Erythroblast (primary cell): ENCODE results near the gene DCAF8L1.

Source experiments
- GATA1 ChIP-seq: IDR thresholded peaks from 2 replicates; pipeline ENCODE4 v1.6.1; 2011; ENCODE audit warnings: low read depth, mild to moderate bottlenecking, control low read depth, low read length, moderate library complexity
- POLR2A ChIP-seq: IDR thresholded peaks from 2 replicates; pipeline ENCODE4 v1.6.1; 2011; ENCODE audit warnings: mild to moderate bottlenecking, low read length

DNA sequence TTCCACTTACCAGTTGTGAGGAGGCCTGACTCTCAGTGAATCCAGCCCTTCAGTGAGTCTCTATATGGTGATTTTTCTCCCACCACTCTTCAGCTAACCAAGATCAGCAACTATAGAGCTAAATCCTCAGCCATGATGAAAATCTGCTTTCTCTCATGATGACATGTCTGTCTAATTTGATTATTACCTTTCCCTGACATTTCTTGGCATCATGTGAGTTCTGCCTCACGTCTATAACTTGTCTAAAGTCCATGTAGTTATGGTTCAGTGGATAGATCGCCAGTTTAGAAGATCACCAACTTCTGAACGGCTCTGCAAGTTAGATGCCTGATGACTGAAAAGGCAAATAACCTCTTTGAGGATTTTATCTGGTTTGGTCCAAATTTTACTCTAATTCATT is 14.9 kb upstream of the DCAF8L1 start:
- no peak for TF ChIP-seq POLR2A
- TF ChIP-seq GATA1 = no peak
